IMR-90 (cell line): ENCODE measurements around the gene LIN7B. TPM values are rescaled to one million over a fixed set of nuclear protein-coding genes. Genes with fewer than 3 reads are reported as not detected.

Experiments used
- ATAC-seq: fragments of 200-7000 bp; cut with Tn5 transposase; 2 replicates; pipeline ENCODE4 v1.9.1; 2020; ENCODE audit warnings: low read depth, mild to moderate bottlenecking, moderate library complexity
- BruUV-seq: library from RNA; stranded (reverse); fragments of 400-500 nt; replicated peaks from 2 replicates; lab custom pipeline; 2021; lab: Mats Ljungman, UMichigan
- CTCF ChIA-PET: fragments of 300-600 bp; formaldehyde crosslinking; extraction: SDS; loops from one replicate; lab custom pipeline; 2021; ENCODE audit warnings: antibody characterized with exemption; lab: Yijun Ruan, JAX
- POLR2A ChIA-PET: fragments of 300-600 bp; sonication (Branson Sonifier 250); formaldehyde crosslinking; loops from one replicate; lab custom pipeline; 2022; ENCODE audit warnings: antibody characterized with exemption; ENCODE audit not compliant: unreplicated experiment; lab: Charles Lee
- DNase-seq: peaks from one replicate; pipeline ENCODE4 v3.0.0; 2013
- H2AFZ ChIP-seq: replicated peaks from 2 replicates; pipeline ENCODE3; 2013; ENCODE audit warnings: low read length, mild to moderate bottlenecking; ENCODE audit not compliant: poor library complexity
- H2AK5ac ChIP-seq: 2 replicates; pipeline ENCODE4 v1.6.1; 2013; ENCODE audit warnings: low read depth, low read length, inconsistent platforms
- H2AK9ac ChIP-seq: replicated peaks from 2 replicates; pipeline ENCODE3; 2013; ENCODE audit warnings: mild to moderate bottlenecking, low read depth, low read length, moderate library complexity; ENCODE audit not compliant: poor library complexity
- H2BK120ac ChIP-seq: 2 replicates; pipeline ENCODE4 v1.6.1; 2013; ENCODE audit warnings: low read depth, low read length, inconsistent platforms
- H2BK15ac ChIP-seq: 3 replicates; pipeline ENCODE4 v1.6.1; 2013; ENCODE audit warnings: low read depth, low read length, inconsistent platforms
- H2BK20ac ChIP-seq: 2 replicates; pipeline ENCODE4 v1.6.1; 2013; ENCODE audit warnings: low read depth, mild to moderate bottlenecking, inconsistent platforms, low read length, moderate library complexity
- H2BK5ac ChIP-seq: 2 replicates; pipeline ENCODE4 v1.6.1; 2013; ENCODE audit warnings: mild to moderate bottlenecking, low read depth, low read length, inconsistent platforms; ENCODE audit not compliant: poor library complexity, severe bottlenecking
- H3K14ac ChIP-seq: replicated peaks from 2 replicates; pipeline ENCODE4 v1.6.1; 2013; ENCODE audit warnings: low read depth, low read length, inconsistent platforms
- H3K18ac ChIP-seq: 2 replicates; pipeline ENCODE4 v1.6.1; 2013; ENCODE audit warnings: low read depth, low read length, control low read depth
- H3K23ac ChIP-seq: 2 replicates; pipeline ENCODE4 v1.6.1; 2013; ENCODE audit warnings: low read depth, low read length, inconsistent platforms
- H3K27ac ChIP-seq: 2 replicates; pipeline ENCODE4 v1.5.1; 2013; ENCODE audit warnings: mild to moderate bottlenecking, control low read depth, low read length; ENCODE audit not compliant: insufficient read depth
- H3K27me3 ChIP-seq: 2 replicates; pipeline ENCODE4 v1.6.1; 2013; ENCODE audit warnings: low read length; ENCODE audit not compliant: control insufficient read depth, insufficient read depth
- H3K36me3 ChIP-seq: 2 replicates; pipeline ENCODE4 v1.6.1; 2013; ENCODE audit warnings: low read length, mixed read lengths; ENCODE audit not compliant: control insufficient read depth, insufficient read depth
- H3K4ac ChIP-seq: 2 replicates; pipeline ENCODE4 v1.6.1; 2013; ENCODE audit warnings: low read depth, low read length, inconsistent platforms
- H3K4me1 ChIP-seq: 2 replicates; pipeline ENCODE4 v1.6.1; 2013; ENCODE audit warnings: low read length, mixed read lengths; ENCODE audit not compliant: control insufficient read depth, insufficient read depth
- H3K4me2 ChIP-seq: 2 replicates; pipeline ENCODE4 v1.6.1; 2013; ENCODE audit warnings: low read depth, mild to moderate bottlenecking, control low read depth, low read length, moderate library complexity
- H3K4me3 ChIP-seq: 2 replicates; pipeline ENCODE4 v1.5.1; 2013; ENCODE audit warnings: low read depth, mild to moderate bottlenecking, control low read depth, low read length, moderate library complexity; ENCODE audit not compliant: insufficient read depth
- H3K56ac ChIP-seq: 2 replicates; pipeline ENCODE4 v1.6.1; 2013; ENCODE audit warnings: low read length, inconsistent platforms; ENCODE audit not compliant: insufficient read depth; ENCODE audit errors: extremely low read depth
- H3K79me1 ChIP-seq, 2 experiments: 2 replicates each; pipeline ENCODE4 v1.6.1; 2013; ENCODE audit warnings: low read length in 2 of 2, inconsistent platforms in 1 of 2, low read depth in 1 of 2
- H3K9ac ChIP-seq: 2 replicates; pipeline ENCODE4 v1.6.1; 2013; ENCODE audit warnings: low read depth, low read length, control low read depth
- H3K9me1 ChIP-seq: 2 replicates; pipeline ENCODE4 v1.6.1; 2013; ENCODE audit warnings: low read length, inconsistent platforms; ENCODE audit not compliant: insufficient read depth
- H3K9me3 ChIP-seq: 2 replicates; pipeline ENCODE4 v1.6.1; 2013; ENCODE audit warnings: low read length; ENCODE audit not compliant: control insufficient read depth, insufficient read depth
- H4K20me1 ChIP-seq: 2 replicates; pipeline ENCODE4 v1.6.1; 2013; ENCODE audit warnings: low read length, inconsistent platforms; ENCODE audit not compliant: insufficient read depth
- H4K5ac ChIP-seq: 2 replicates; pipeline ENCODE4 v1.6.1; 2013; ENCODE audit warnings: mild to moderate bottlenecking, low read depth, low read length, control low read depth
- H4K8ac ChIP-seq, 2 experiments: 2 replicates each; pipeline ENCODE4 v1.6.1; 2013; ENCODE audit warnings: low read depth in 2 of 2, low read length in 2 of 2, control low read depth in 1 of 2, inconsistent platforms in 1 of 2
- H4K91ac ChIP-seq: 2 replicates; pipeline ENCODE4 v1.6.1; 2013; ENCODE audit warnings: low read depth, low read length, inconsistent platforms; ENCODE audit not compliant: insufficient read depth
- FOS ChIP-seq: fragments of 150-350 bp; IDR thresholded peaks from 2 replicates; pipeline ENCODE4 v1.6.1; 2016; ENCODE audit warnings: low read depth, low read length
- MAZ ChIP-seq: IDR thresholded peaks from 2 replicates; pipeline ENCODE4 v1.6.1; 2012; ENCODE audit warnings: low read depth, mild to moderate bottlenecking, low read length, improper control_type of control experiment, moderate library complexity, borderline replicate concordance
- MXI1 ChIP-seq: IDR thresholded peaks from 2 replicates; pipeline ENCODE4 v1.6.1; 2012; ENCODE audit warnings: low read depth, mild to moderate bottlenecking, low read length, moderate library complexity, borderline replicate concordance
- RCOR1 ChIP-seq: IDR thresholded peaks from 2 replicates; pipeline ENCODE4 v1.6.1; 2012; ENCODE audit warnings: mild to moderate bottlenecking, low read length, improper control_type of control experiment; ENCODE audit not compliant: insufficient replicate concordance
- WGBS, 2 experiments: methylation state at CpG; one replicate each; pipeline versions ENCODE4 v1.1.5 to v1.1.7; 2013; ENCODE audit warnings: missing lambda C conversion rate in 2 of 2; ENCODE audit not compliant: insufficient read length in 1 of 2; ENCODE audit errors: extremely low coverage in 2 of 2; 5-methylcytosine and 5-hydroxymethylcytosine counted together
- dilution Hi-C: fragments of 300-500 bp; cut with HindIII; formaldehyde crosslinking; loops from one replicate; pipeline ENCODE4 v1.14.3; 2018; ENCODE audit warnings: low sequenced_read_pairs; ENCODE audit not compliant: unreplicated experiment
- in situ Hi-C: fragments of 300-500 bp; cut with MboI; formaldehyde crosslinking; loops from 3 replicates; pipeline ENCODE4 v1.14.3; 2019; ENCODE audit warnings: low sequenced_read_pairs, inconsistent platforms, mixed read lengths
- intact Hi-C: fragments of 100-400 bp; cut with micrococcal nuclease; formaldehyde crosslinking; loops from 2 replicates; pipeline ENCODE4 v1.10.0; 2022
- polyA plus RNA-seq, 3 experiments: library from polyadenylated mRNA; depleted of rRNA; stranded (reverse); fragments of >200 nt; gene quantifications; 2 replicates each; pipeline ENCODE4 v1.2.3, GENCODE V29; 2012; ENCODE audit warnings: low replicate concordance in 1 of 3
- total RNA-seq: library from RNA; depleted of rRNA; stranded (reverse); fragments of >200 nt; gene quantifications from 2 replicates; pipeline ENCODE4 v1.2.3, GENCODE V29; 2012

The LIN7B gene
- total and polyA plus RNA-seq, 2 of the 4 experiments (the other 2 are of a cell fraction): 3.8 to 8.0 TPM

GRCh38 chr19:49155820-49156346 is 41.7 kb downstream of the LIN7B start:
- BruUV-seq: no TSS peak
- 22% methylated on average over 1 of the region's 4 CpGs; no CpG with 5 or more reads in 1 of the 2 experiments for WGBS, 2 experiments
- in situ Hi-C loops: no loop called here

More at GRCh38 chr19:49155820-49156346, 41.7 kb downstream of the LIN7B start:
- Histone ChIP-seq H3K27ac (no peak overlapping the region), H2BK15ac (no peak overlapping the region), H2AFZ (no peak overlapping the region), H4K8ac (no peak overlapping the region), H3K79me1 (peaks cover 8 to 27% of the 10 kb centered on the region in 2 experiments; a peak in 3 of 4 replicates), H3K23ac (no peak overlapping the region), H4K91ac (no peak overlapping the region), H3K9me3 (no peaks in the 10 kb centered on the region), H2BK20ac (no peak overlapping the region), H2AK9ac (no peak overlapping the region), H3K4me2 (no peak overlapping the region), H3K14ac (no peak overlapping the region), H3K4me3 (no peak overlapping the region), H4K5ac (no peak overlapping the region), H2BK5ac (no peak overlapping the region), H3K27me3 (peaks cover 8% of the 10 kb centered on the region; the same call in 1 of the 2 replicates), H3K9ac (no peak overlapping the region), H2BK120ac (no peak overlapping the region), H3K4ac (no peak overlapping the region), H4K20me1 (no peaks in the 10 kb centered on the region), H2AK5ac (no peak overlapping the region), H3K9me1 (peaks cover 5% of the 10 kb centered on the region; the same call in 1 of the 2 replicates), H3K18ac (no peak overlapping the region), H3K56ac (no peak overlapping the region), H3K4me1 (peaks cover 2% of the 10 kb centered on the region; the same call in 1 of the 2 replicates), H3K36me3 (no peaks in the 10 kb centered on the region)
- no peak for DNase-seq
- dilution Hi-C loops (no loop called here), intact Hi-C loops (no loop called here)
- POLR2A ChIA-PET: no interaction called here
- CTCF ChIA-PET: no interaction called here
- TF ChIP-seq RCOR1: no peak
- no peak for TF ChIP-seq MAZ
- TF ChIP-seq FOS: no peak
- no peak for TF ChIP-seq MXI1
- ATAC-seq: no peak
